Left lung (tissue), 10 donors: ENCODE measurements around the gene TLNRD1. TPM values are rescaled to one million over a fixed set of nuclear protein-coding genes. Genes with fewer than 3 reads are reported as not detected.
A peak's percentile ranks its signal among the peaks of the same experiment; 100 is the strongest.

Experiments used
- ATAC-seq: fragments of 200-7000 bp; cut with Tn5 transposase; one replicate; pipeline ENCODE4 v1.9.1; 2020; ENCODE audit warnings: moderate library complexity
- DNase-seq, 4 donors: peaks; one replicate each; pipeline ENCODE4 v3.0.0-alpha.2; 2013 to 2020
- H3K27ac ChIP-seq, 2 donors: fragments of 200-600 bp; sonication (generic) in 1 of 2; one replicate each; pipeline versions ENCODE4 v1.5.0 to v1.8.0; 2020 to 2021
- H3K27me3 ChIP-seq, 2 donors: fragments of 200-600 bp; sonication (generic) in 1 of 2; one replicate each; pipeline versions ENCODE4 v1.5.0 to v1.8.0; 2020 to 2021
- H3K36me3 ChIP-seq, 2 donors: fragments of 200-600 bp; sonication (generic) in 1 of 2; one replicate each; pipeline versions ENCODE4 v1.5.0 to v1.8.0; 2020 to 2021
- H3K4me1 ChIP-seq, 2 donors: fragments of 200-600 bp; one replicate each; pipeline ENCODE4 v1.8.0; 2021
- H3K4me3 ChIP-seq, 2 donors: fragments of 200-600 bp; sonication (generic) in 1 of 2; one replicate each; pipeline versions ENCODE4 v1.5.0 to v1.8.0; 2020 to 2021; ENCODE audit warnings: mild to moderate bottlenecking in 1 of 2
- H3K9me3 ChIP-seq, 2 donors: fragments of 200-600 bp; sonication (generic) in 1 of 2; one replicate each; pipeline versions ENCODE4 v1.5.0 to v1.8.0; 2020 to 2021
- intact Hi-C, 2 donors: fragments of 100-400 bp; cut with DNase I; formaldehyde crosslinking; loops; one replicate each; pipeline versions ENCODE4 v1.11.2 to v1.14.2; 2022
- polyA plus RNA-seq, 6 donors: library from polyadenylated mRNA; unstranded; fragments of 120-200 nt; gene quantifications; one replicate each; pipeline ENCODE4 v1.2.1, GENCODE V29; 2013; ENCODE audit not compliant: insufficient read length in 6 of 6
- total RNA-seq, 2 donors: library from RNA; stranded (reverse); fragmentation: NEBNext Ultra II Directional; extraction: Animal tissue kit (Norgen Biotek cat#: 25700); gene quantifications; one replicate each; pipeline ENCODE4 v1.2.1, GENCODE V29; 2021
- TF ChIP-seq, protein P1 (sequence below), 2 donors: fragments of 200-600 bp; sonication (generic) in 1 of 2; IDR thresholded peaks; one replicate each; pipeline versions ENCODE4 v1.5.0 to v1.8.0; 2021; ENCODE audit warnings: antibody characterized with exemption in 2 of 2
- donor health status: DM: no; HTN: yes; CAD: no.
- donor health status: DM: no; HTN: no; CAD: no.

The TLNRD1 gene
- total and polyA plus RNA-seq, 8 donors, result 10.1 to 27.6 (median 16.8) TPM

GRCh38 chr15:80966431-80967197 lies 34.1 kb upstream of the TLNRD1 start:
- H3K9me3 ChIP-seq, result no peaks in the 10 kb centered on the region
- TF ChIP-seq, protein P1, sequence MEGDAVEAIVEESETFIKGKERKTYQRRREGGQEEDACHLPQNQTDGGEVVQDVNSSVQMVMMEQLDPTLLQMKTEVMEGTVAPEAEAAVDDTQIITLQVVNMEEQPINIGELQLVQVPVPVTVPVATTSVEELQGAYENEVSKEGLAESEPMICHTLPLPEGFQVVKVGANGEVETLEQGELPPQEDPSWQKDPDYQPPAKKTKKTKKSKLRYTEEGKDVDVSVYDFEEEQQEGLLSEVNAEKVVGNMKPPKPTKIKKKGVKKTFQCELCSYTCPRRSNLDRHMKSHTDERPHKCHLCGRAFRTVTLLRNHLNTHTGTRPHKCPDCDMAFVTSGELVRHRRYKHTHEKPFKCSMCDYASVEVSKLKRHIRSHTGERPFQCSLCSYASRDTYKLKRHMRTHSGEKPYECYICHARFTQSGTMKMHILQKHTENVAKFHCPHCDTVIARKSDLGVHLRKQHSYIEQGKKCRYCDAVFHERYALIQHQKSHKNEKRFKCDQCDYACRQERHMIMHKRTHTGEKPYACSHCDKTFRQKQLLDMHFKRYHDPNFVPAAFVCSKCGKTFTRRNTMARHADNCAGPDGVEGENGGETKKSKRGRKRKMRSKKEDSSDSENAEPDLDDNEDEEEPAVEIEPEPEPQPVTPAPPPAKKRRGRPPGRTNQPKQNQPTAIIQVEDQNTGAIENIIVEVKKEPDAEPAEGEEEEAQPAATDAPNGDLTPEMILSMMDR (IDR thresholded peaks at IDR 0.05), result no peak
- peaks cover 0 to 30% of the 10 kb centered on the region in 2 donors for H3K36me3 ChIP-seq
- ATAC-seq, result no peak
- intact Hi-C loops, result loop anchor here in 1 of 2 donors (5.0 kb wide), 2 partner anchors 189 to 509 kb away; partner anchors contain the start of gene CEMIP
- no peak overlapping the region for H3K27ac ChIP-seq
- no peak overlapping the region for H3K4me3 ChIP-seq
- H3K27me3 ChIP-seq, result no peaks in the 10 kb centered on the region
- no peaks in the 10 kb centered on the region for H3K4me1 ChIP-seq
- DNase-seq, result no peak

GRCh38 chr15:80967451-80967850 lies 33.3 kb upstream of the TLNRD1 start:
- intact Hi-C loops, result loop anchor here in 1 of 2 donors (5.0 kb wide), 2 partner anchors 190 to 510 kb away; partner anchors contain the start of gene CEMIP
- Histone ChIP-seq H3K9me3 (no peaks in the 10 kb centered on the region), H3K27ac (no peak overlapping the region), H3K4me3 (no peak overlapping the region), H3K36me3 (peaks cover 0 to 30% of the 10 kb centered on the region in 2 donors), H3K4me1 (no peaks in the 10 kb centered on the region), H3K27me3 (no peaks in the 10 kb centered on the region)
- TF ChIP-seq, protein P1 (IDR thresholded peaks at IDR 0.05), result no peak
- ATAC-seq (no peak), DNase-seq (no peak)

DNA sequence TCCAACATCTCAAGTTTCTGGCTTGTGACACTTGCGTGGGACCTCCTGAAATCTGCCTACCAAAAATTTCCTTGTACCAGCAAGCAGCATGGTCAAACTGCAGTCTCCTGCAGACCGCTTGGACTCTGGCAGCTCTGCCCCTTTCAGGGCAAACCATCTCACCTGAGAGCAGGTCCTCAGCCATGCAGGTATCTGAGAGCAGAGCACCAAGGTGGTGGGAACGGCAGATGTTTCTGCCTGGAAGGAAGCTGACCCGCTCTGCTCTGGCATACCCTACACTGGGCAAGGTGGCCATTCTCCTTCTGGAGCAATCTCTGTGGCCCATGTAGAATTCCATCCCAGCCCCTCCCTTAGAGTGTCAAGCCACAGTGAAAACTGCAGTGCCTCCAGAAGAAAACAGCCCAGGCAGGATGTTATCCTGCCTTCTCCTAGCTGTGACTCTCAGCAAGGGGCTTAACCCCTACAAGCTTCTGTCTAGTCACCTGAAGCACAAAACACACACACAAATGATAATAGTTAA lies 32.7 kb upstream of the TLNRD1 start:
- no peak overlapping the region for H3K27ac ChIP-seq
- intact Hi-C loops, result loop anchor here in 1 of 2 donors (5.0 kb wide), 2 partner anchors 191 to 511 kb away; partner anchors contain the start of gene CEMIP
- H3K9me3 ChIP-seq, result no peaks in the 10 kb centered on the region
- H3K4me1 ChIP-seq, result no peaks in the 10 kb centered on the region
- H3K36me3 ChIP-seq, result peaks cover 0 to 30% of the 10 kb centered on the region in 2 donors
- H3K4me3 ChIP-seq, result no peak overlapping the region
- H3K27me3 ChIP-seq, result no peaks in the 10 kb centered on the region
- DNase-seq (no peak), ATAC-seq (no peak)
- TF ChIP-seq, protein P1 (IDR thresholded peaks at IDR 0.05), result no peak

GRCh38 chr15:80969316-80969715 lies 31.4 kb upstream of the TLNRD1 start:
- peaks cover 0 to 34% of the 10 kb centered on the region in 2 donors for H3K36me3 ChIP-seq
- TF ChIP-seq, protein P1 (IDR thresholded peaks at IDR 0.05), result no peak
- no peak for DNase-seq
- intact Hi-C loops, result loop anchor here in 1 of 2 donors (5.0 kb wide), 2 partner anchors 192 to 512 kb away; partner anchors contain the start of gene CEMIP
- no peaks in the 10 kb centered on the region for H3K27me3 ChIP-seq
- no peaks in the 10 kb centered on the region for H3K9me3 ChIP-seq
- no peak for ATAC-seq
- no peak overlapping the region for H3K4me3 ChIP-seq
- no peak overlapping the region for H3K27ac ChIP-seq
- H3K4me1 ChIP-seq, result no peaks in the 10 kb centered on the region

DNA sequence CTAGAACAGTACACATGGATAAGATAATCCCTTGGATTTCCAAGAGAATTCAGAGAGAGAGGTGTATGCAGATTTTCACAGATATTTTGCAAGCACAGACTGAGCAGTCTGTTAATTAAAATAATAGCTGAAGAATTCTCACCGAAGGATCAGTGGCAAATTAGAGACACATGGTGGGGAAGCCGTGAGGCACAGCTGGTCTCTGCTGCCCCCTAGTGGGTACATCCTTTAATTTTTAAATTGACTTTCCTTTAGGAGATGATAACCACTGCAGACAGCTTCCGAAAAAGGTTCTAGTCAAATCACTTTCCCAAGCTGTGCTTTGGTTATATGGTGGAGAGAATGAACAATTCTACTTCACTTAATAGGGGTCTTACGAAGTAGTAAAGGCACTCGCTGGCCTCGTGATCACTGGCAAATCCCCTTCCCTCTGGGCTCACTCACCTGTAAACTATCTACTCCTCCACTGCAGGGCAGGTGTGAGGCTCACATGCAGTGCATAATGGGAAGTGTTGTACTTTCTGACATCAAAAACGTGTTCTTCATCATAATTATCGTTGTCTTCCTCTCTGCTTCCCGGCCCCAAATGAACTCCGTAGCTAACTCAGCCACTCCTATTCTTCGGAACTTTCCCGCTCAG lies 30.6 kb upstream of the TLNRD1 start:
- TF ChIP-seq, protein P1 (IDR thresholded peaks at IDR 0.05), result peak; percentile 63 to 93
- Histone ChIP-seq H3K4me3 (no peak overlapping the region), H3K36me3 (peaks cover 0 to 34% of the 10 kb centered on the region in 2 donors), H3K4me1 (no peaks in the 10 kb centered on the region), H3K27me3 (no peaks in the 10 kb centered on the region), H3K27ac (no peak overlapping the region), H3K9me3 (no peaks in the 10 kb centered on the region)
- ATAC-seq, result peak; percentile 94
- intact Hi-C loops, result loop anchor here in 1 of 2 donors (5.0 kb wide), 1 partner anchor 398 kb away; no protein-coding TSS in a partner anchor
- peak in 2 of 4 donors; percentile 53 to 74 for DNase-seq
